Fibroblast of the aortic adventitia (primary cell): ENCODE measurements around the gene LIMS2. TPM values are rescaled to one million over a fixed set of nuclear protein-coding genes. Genes with fewer than 3 reads are reported as not detected.

Experiments used
- DNase-seq: peaks from one replicate; pipeline ENCODE4 v3.0.0-alpha.2; 2010; ENCODE audit warnings: low read depth
- H3K4me3 ChIP-seq: 2 replicates; pipeline ENCODE4 v1.5.1; 2011; ENCODE audit warnings: low read depth, mild to moderate bottlenecking, control low read depth, low read length, moderate library complexity
- total RNA-seq: library from RNA; depleted of rRNA; stranded (reverse); fragments of >200 nt; gene quantifications from 2 replicates; pipeline ENCODE4 v1.2.3, GENCODE V29; 2012; ENCODE audit warnings: low replicate concordance
- TF ChIP-seq, protein P1 (sequence below): IDR thresholded peaks from 2 replicates; pipeline ENCODE4 v1.5.1; 2011; ENCODE audit warnings: mild to moderate bottlenecking, low read length, control low read depth, inconsistent platforms; ENCODE audit not compliant: insufficient read depth

Gene LIMS2
- total RNA-seq, 1 donor = 7.8 TPM

DNA sequence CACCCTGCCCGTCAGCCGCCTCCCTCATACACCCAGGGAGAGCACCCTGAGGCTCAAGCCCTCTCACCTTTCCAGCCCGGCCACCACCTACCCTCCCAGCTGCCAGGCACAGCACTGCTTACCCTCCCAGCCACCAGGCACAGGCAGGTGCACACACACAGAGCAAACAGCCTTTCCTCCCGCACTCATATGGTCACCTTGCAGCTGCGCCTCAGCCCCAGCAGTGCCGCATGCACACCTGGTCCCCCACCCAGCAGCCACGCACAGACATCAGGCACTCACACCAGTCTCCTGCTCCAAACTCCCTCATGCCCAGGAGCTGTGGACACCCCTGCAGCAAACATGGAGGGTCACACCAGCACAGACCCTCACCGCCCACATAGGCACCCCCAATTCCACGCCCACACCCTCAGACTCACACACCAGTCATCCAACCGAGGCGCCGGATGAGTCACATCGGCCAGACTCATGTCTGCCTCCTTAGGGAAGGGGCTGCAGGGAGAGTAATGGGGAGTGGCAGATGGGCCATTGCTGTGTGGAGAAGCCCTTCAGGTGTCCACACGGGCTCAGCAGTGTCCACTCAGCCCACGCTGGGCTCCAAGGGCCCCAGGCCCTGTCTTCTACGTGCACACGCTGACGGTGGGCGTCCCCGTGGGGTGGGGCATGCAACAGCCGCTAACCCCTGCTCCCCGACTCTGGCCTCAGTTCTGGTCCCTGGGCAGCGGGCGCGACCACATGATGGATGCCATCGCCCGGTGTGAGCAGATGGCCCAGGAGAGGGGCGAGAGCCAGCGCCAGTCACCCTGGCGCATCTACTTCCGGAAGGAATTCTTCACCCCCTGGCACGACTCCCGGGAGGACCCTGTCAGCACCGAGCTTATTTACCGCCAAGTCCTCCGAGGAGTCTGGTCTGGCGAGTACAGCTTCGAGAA, 51.7 kb downstream of the LIMS2 start:
- no peak overlapping the region for H3K4me3 ChIP-seq
- TF ChIP-seq, protein P1, sequence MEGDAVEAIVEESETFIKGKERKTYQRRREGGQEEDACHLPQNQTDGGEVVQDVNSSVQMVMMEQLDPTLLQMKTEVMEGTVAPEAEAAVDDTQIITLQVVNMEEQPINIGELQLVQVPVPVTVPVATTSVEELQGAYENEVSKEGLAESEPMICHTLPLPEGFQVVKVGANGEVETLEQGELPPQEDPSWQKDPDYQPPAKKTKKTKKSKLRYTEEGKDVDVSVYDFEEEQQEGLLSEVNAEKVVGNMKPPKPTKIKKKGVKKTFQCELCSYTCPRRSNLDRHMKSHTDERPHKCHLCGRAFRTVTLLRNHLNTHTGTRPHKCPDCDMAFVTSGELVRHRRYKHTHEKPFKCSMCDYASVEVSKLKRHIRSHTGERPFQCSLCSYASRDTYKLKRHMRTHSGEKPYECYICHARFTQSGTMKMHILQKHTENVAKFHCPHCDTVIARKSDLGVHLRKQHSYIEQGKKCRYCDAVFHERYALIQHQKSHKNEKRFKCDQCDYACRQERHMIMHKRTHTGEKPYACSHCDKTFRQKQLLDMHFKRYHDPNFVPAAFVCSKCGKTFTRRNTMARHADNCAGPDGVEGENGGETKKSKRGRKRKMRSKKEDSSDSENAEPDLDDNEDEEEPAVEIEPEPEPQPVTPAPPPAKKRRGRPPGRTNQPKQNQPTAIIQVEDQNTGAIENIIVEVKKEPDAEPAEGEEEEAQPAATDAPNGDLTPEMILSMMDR = no peak
- peak; percentile 11 for DNase-seq

DNA sequence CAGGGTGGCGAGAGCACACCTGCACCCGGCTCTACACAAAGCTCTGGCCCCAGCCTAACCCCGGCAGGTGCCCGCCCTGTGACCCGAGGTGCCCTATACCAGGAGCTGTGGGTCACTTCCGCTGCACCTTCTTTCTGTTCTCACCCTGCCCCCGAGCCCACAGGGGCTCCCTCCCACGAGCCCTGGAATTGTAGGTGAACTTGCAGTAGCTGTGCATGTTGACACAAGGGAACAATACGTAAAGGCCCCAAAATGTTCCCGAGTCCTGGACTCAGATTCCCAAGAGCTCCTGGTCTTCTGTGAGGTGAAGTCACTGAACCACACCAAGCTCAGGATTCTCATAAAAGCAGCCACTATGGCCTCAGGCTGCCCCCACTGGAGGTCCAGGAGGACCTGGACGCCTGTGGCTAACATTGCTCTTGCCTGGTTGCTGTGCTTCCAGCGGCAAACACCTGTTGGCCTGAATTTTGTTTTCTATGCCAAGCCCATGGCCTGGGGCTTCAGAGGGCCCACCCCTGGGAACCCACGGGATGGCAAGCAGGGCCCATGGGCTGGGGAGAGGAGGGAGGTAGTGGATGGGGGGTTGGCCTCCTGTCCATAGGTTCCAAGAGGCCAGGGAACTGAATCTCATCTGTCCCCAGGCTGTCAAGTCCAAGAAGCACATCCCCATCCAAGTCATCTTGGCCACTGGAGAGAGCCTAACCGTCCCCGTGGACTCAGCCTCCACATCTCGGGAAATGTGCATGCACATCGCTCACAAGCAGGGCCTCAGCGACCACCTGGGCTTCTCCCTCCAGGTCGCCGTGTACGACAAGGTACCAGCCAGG, 52.6 kb downstream of the LIMS2 start:
- no peak overlapping the region for H3K4me3 ChIP-seq
- TF ChIP-seq, protein P1 = no peak
- DNase-seq = no peak

DNA sequence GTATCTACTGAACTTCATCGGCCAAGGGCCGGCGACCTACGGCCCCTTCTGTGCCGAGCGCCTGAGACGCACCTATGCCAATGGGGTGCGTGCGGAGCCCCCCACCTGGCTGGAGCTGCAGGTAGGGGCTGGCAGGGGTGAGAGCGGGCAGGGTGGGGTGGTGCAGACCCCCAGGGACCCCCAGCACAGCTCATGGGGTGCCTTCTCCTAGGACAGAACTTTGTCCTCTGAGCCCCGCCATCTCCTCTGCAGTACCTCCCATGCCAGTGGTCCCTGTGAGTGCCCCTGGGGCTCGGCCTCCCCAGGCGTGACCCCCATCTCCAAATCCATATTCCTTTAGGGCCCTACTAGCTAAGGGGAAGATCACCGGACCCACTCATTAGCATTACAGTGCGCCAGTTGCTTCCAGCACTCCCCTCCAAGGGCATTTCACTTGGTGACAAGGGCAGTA, 53.3 kb downstream of the LIMS2 start:
- DNase-seq = no peak
- H3K4me3 ChIP-seq = no peak overlapping the region
- TF ChIP-seq, protein P1 = no peak

DNA sequence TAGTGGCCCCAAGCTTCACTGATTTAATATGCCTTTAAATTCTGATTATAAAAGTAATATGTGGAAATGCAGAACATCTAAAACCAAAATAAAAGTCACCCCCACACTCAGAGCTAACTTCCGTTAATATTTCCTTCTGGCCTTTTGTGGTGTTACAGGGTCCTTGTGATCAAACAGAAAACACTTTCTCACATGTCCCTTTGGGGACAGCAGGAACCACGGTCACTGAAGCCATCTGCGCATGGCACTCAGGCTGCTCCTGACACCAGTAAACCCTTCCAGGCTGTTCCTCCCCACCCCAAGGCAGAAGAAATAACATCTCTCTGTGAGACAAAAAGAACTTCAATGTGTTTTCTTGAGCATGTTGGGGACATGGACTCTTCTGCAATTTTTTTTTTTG, 54.5 kb downstream of the LIMS2 start:
- TF ChIP-seq, protein P1 = no peak
- H3K4me3 ChIP-seq = no peak overlapping the region
- DNase-seq = no peak

DNA sequence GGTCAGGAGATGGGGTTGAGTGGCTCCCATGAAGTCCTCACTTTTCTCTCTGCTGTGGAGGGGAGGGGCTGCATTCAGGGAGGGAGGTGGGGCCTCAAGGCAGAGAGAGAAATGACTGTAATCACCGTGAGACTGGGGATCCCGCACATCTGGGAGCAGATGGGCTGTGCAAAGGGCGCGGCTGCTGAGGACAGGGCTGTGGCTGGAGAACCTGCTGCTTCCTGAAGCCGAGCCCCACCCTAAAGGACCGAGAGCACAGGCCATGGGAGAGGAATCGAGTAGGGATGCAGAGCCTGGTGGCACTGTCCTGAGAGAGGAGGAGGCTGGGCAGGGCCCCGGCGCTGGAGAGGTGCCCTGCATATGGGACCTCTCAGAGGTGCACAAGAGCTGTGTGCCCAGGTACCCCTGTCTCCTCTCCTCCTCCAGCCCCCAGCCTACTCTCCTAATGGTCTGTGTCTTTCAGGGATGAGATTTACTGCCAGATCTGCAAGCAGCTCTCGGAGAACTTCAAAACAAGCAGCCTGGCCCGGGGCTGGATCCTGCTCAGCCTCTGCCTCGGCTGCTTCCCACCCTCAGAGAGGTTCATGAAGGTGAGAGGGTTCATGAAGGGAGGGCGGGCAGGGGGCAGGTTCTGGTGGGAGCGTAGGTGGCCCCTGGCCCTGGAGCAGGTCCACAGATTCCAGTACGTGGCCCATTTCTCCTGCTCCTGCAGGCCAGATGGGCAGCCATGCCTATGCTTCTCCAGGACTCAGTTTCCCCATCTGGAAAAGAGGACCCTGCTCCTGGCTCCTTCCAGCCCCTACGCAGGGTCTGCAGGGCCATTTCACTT, 55.2 kb downstream of the LIMS2 start:
- TF ChIP-seq, protein P1 = no peak
- H3K4me3 ChIP-seq = no peak overlapping the region
- DNase-seq = no peak

DNA sequence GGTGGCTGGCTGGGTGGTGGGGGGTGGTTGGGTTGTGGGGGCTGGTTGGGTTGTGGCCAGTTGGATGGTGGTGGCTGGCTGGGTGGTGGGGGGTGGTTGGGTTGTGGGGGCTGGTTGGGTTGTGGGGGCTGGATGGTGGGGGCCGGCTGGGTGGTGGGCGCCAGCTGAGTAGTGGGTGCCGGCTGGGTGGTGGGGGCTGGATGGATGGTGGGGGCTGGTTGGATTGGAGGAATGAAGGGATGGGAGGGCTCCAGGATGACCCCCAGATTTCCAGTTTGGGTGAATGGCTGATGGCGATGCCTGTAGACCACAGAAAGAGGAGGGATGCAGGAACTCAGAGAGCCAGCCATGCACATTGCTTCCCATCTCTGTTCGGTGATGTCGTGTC, 56.1 kb downstream of the LIMS2 start:
- TF ChIP-seq, protein P1 = no peak
- no peak for DNase-seq

More for the DNA sequence above, 56.1 kb downstream of the LIMS2 start:
- no peak overlapping the region for H3K4me3 ChIP-seq
